Liver (tissue), 9 donors: ENCODE measurements around the gene MYOZ1. TPM values are rescaled to one million over a fixed set of nuclear protein-coding genes. Genes with fewer than 3 reads are reported as not detected.

ENCODE experiments used
- DNase-seq: peaks from one replicate; pipeline ENCODE4 v3.0.0-alpha.2; 2017; ENCODE audit warnings: low spot score
- H3K27ac ChIP-seq, 2 donors: one replicate each; pipeline ENCODE4 v1.7.0; 2013; ENCODE audit warnings: inconsistent platforms in 2 of 2, low read length in 2 of 2, control low read depth in 1 of 2, low read depth in 1 of 2, mild to moderate bottlenecking in 1 of 2
- H3K27me3 ChIP-seq, 4 donors: one replicate each; pipeline versions ENCODE4 v1.6.1 to v1.7.0; 2013; ENCODE audit warnings: low read length in 3 of 4, inconsistent platforms in 1 of 4, mild to moderate bottlenecking in 1 of 4, moderate library complexity in 1 of 4; ENCODE audit not compliant: control insufficient read depth in 4 of 4, insufficient read depth in 4 of 4
- H3K36me3 ChIP-seq, 4 donors: one replicate each; pipeline versions ENCODE4 v1.6.1 to v1.7.0; 2013; ENCODE audit warnings: low read length in 3 of 4, mild to moderate bottlenecking in 3 of 4, low read depth in 1 of 4, moderate library complexity in 1 of 4; ENCODE audit not compliant: control insufficient read depth in 4 of 4, insufficient read depth in 3 of 4
- H3K4me1 ChIP-seq, 4 donors: one replicate each; pipeline versions ENCODE4 v1.6.1 to v1.7.0; 2013; ENCODE audit warnings: low read length in 3 of 4, mild to moderate bottlenecking in 3 of 4, moderate library complexity in 1 of 4; ENCODE audit not compliant: control insufficient read depth in 4 of 4, insufficient read depth in 4 of 4
- H3K4me3 ChIP-seq, 3 donors: one replicate each; pipeline versions ENCODE4 v1.6.1 to v1.7.0; 2013; ENCODE audit warnings: low read length in 3 of 3, control low read depth in 1 of 3, low read depth in 1 of 3, mild to moderate bottlenecking in 1 of 3
- H3K9ac ChIP-seq, 2 donors: one replicate each; pipeline ENCODE4 v1.7.0; 2013; ENCODE audit warnings: low read length in 2 of 2, mild to moderate bottlenecking in 2 of 2, moderate library complexity in 2 of 2, control low read depth in 1 of 2, low read depth in 1 of 2
- H3K9me3 ChIP-seq, 4 donors: one replicate each; pipeline versions ENCODE4 v1.6.1 to v1.7.0; 2013; ENCODE audit warnings: low read length in 3 of 4; ENCODE audit not compliant: control insufficient read depth in 4 of 4
- ATF3 ChIP-seq: IDR thresholded peaks from 2 replicates; pipeline ENCODE4 v1.6.1; 2016; ENCODE audit warnings: antibody characterized with exemption
- EGR1 ChIP-seq, 2 donors: IDR thresholded peaks; 2 replicates each; pipeline ENCODE4 v1.6.1; 2016 to 2018; ENCODE audit warnings: antibody characterized with exemption in 2 of 2, low read depth in 2 of 2
- FOXA1 ChIP-seq: IDR thresholded peaks from 2 replicates; pipeline ENCODE4 v1.6.1; 2016; ENCODE audit warnings: antibody characterized with exemption
- FOXA2 ChIP-seq: IDR thresholded peaks from 2 replicates; pipeline ENCODE4 v1.6.1; 2016; ENCODE audit warnings: antibody characterized with exemption
- GABPA ChIP-seq, 2 donors: IDR thresholded peaks in 1 of 2; conservative IDR thresholded peaks in 1 of 2; 2 replicates each; pipeline ENCODE4 v1.6.1; 2016; ENCODE audit warnings: antibody characterized with exemption in 2 of 2, mild to moderate bottlenecking in 1 of 2, moderate library complexity in 1 of 2
- HNF4A ChIP-seq, 2 donors: conservative IDR thresholded peaks; 2 replicates each; pipeline ENCODE4 v1.6.1; 2016; ENCODE audit warnings: antibody characterized with exemption in 2 of 2, mild to moderate bottlenecking in 2 of 2
- HNF4G ChIP-seq: IDR thresholded peaks from 2 replicates; pipeline ENCODE4 v1.6.1; 2016; ENCODE audit warnings: antibody characterized with exemption
- JUND ChIP-seq, 2 donors: IDR thresholded peaks; 2 replicates each; pipeline ENCODE4 v1.6.1; 2016; ENCODE audit warnings: antibody characterized with exemption in 2 of 2
- NR2F2 ChIP-seq: IDR thresholded peaks from 2 replicates; pipeline ENCODE4 v1.6.1; 2016; ENCODE audit warnings: antibody characterized with exemption
- RAD21 ChIP-seq, 2 donors: IDR thresholded peaks; 2 replicates each; pipeline ENCODE4 v1.6.1; 2016; ENCODE audit warnings: antibody characterized with exemption in 2 of 2, mild to moderate bottlenecking in 2 of 2
- RXRA ChIP-seq, 2 donors: IDR thresholded peaks; 2 replicates each; pipeline ENCODE4 v1.6.1; 2017 to 2018; ENCODE audit warnings: antibody characterized with exemption in 2 of 2, mild to moderate bottlenecking in 1 of 2
- SP1 ChIP-seq: IDR thresholded peaks from 2 replicates; pipeline ENCODE4 v1.6.1; 2018; ENCODE audit warnings: antibody characterized with exemption, mild to moderate bottlenecking
- TAF1 ChIP-seq: conservative IDR thresholded peaks from 2 replicates; pipeline ENCODE4 v1.6.1; 2016; ENCODE audit warnings: antibody characterized with exemption, mild to moderate bottlenecking
- YY1 ChIP-seq: IDR thresholded peaks from 2 replicates; pipeline ENCODE4 v1.6.1; 2016; ENCODE audit warnings: antibody characterized with exemption, mild to moderate bottlenecking
- ZBTB33 ChIP-seq: IDR thresholded peaks from 2 replicates; pipeline ENCODE4 v1.6.1; 2016; ENCODE audit warnings: antibody characterized with exemption
- WGBS: extraction: QIAGEN DNeasy Blood & Tissue Kit; methylation state at CpG from one replicate; pipeline ENCODE4 v1.1.7; 2013; 5-methylcytosine and 5-hydroxymethylcytosine counted together
- polyA plus RNA-seq, 2 donors: library from polyadenylated mRNA; stranded (reverse) in 1 of 2; unstranded in 1 of 2; fragments of 200-250 nt in 1 of 2; fragments of >200 nt in 1 of 2; fragmentation: Nextera tagmentation in 1 of 2; extraction: Ambion mirVana in 1 of 2; gene quantifications; one replicate each; pipeline versions ENCODE4 v1.2.1 to v1.2.3, GENCODE V29; 2013 to 2015
- total RNA-seq, 2 donors: library from RNA; depleted of rRNA; stranded (reverse); fragments of >200 nt; gene quantifications; one replicate each; pipeline ENCODE4 v1.2.3, GENCODE V29; 2014
- TF ChIP-seq, protein P1 (sequence below): IDR thresholded peaks from 2 replicates; pipeline ENCODE4 v1.6.1; 2016; ENCODE audit warnings: antibody characterized with exemption
- TF ChIP-seq, protein P2 (sequence below): fragments of 150-350 bp; IDR thresholded peaks from 2 replicates; pipeline ENCODE4 v1.5.1; 2017; ENCODE audit warnings: improper control_type of control experiment, low read depth, low read length; ENCODE audit not compliant: missing input control
- TF ChIP-seq, protein P3 (sequence below): IDR thresholded peaks from 2 replicates; pipeline ENCODE4 v1.6.1; 2016; ENCODE audit warnings: antibody characterized with exemption, mild to moderate bottlenecking
- donor health status: healthy.
- donor health status: healthy.
- donor health status: healthy.
- donor health status: healthy.
- donor health status: healthy.

MYOZ1 gene
- total and polyA plus RNA-seq, 4 donors, result 0.14 to 0.23 (median 0.17) TPM; not detected in 1

- H3K27ac ChIP-seq, result no peak overlapping the region
- no peak overlapping the region for H3K4me3 ChIP-seq
- TF ChIP-seq ZBTB33 (no peak), YY1 (no peak), EGR1 (IDR thresholded peaks at IDR 0.05; ENCODE audit: low read depth in 2 of 2) (no peak), FOXA2 (no peak), GABPA (IDR thresholded peaks at IDR 0.05 in 1 of 2, conservative IDR thresholded peaks at IDR 0.05 in 1 of 2) (no peak), HNF4G (no peak), JUND (IDR thresholded peaks at IDR 0.05) (no peak), HNF4A (conservative IDR thresholded peaks at IDR 0.05) (no peak), RXRA (IDR thresholded peaks at IDR 0.05) (no peak), FOXA1 (no peak), ATF3 (no peak), TAF1 (no peak), SP1 (no peak), NR2F2 (no peak), RAD21 (IDR thresholded peaks at IDR 0.05) (no peak)
- TF ChIP-seq, protein P1, sequence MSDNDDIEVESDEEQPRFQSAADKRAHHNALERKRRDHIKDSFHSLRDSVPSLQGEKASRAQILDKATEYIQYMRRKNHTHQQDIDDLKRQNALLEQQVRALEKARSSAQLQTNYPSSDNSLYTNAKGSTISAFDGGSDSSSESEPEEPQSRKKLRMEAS, result no peak
- TF ChIP-seq, protein P2, sequence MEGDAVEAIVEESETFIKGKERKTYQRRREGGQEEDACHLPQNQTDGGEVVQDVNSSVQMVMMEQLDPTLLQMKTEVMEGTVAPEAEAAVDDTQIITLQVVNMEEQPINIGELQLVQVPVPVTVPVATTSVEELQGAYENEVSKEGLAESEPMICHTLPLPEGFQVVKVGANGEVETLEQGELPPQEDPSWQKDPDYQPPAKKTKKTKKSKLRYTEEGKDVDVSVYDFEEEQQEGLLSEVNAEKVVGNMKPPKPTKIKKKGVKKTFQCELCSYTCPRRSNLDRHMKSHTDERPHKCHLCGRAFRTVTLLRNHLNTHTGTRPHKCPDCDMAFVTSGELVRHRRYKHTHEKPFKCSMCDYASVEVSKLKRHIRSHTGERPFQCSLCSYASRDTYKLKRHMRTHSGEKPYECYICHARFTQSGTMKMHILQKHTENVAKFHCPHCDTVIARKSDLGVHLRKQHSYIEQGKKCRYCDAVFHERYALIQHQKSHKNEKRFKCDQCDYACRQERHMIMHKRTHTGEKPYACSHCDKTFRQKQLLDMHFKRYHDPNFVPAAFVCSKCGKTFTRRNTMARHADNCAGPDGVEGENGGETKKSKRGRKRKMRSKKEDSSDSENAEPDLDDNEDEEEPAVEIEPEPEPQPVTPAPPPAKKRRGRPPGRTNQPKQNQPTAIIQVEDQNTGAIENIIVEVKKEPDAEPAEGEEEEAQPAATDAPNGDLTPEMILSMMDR, result no peak
- TF ChIP-seq, protein P3, sequence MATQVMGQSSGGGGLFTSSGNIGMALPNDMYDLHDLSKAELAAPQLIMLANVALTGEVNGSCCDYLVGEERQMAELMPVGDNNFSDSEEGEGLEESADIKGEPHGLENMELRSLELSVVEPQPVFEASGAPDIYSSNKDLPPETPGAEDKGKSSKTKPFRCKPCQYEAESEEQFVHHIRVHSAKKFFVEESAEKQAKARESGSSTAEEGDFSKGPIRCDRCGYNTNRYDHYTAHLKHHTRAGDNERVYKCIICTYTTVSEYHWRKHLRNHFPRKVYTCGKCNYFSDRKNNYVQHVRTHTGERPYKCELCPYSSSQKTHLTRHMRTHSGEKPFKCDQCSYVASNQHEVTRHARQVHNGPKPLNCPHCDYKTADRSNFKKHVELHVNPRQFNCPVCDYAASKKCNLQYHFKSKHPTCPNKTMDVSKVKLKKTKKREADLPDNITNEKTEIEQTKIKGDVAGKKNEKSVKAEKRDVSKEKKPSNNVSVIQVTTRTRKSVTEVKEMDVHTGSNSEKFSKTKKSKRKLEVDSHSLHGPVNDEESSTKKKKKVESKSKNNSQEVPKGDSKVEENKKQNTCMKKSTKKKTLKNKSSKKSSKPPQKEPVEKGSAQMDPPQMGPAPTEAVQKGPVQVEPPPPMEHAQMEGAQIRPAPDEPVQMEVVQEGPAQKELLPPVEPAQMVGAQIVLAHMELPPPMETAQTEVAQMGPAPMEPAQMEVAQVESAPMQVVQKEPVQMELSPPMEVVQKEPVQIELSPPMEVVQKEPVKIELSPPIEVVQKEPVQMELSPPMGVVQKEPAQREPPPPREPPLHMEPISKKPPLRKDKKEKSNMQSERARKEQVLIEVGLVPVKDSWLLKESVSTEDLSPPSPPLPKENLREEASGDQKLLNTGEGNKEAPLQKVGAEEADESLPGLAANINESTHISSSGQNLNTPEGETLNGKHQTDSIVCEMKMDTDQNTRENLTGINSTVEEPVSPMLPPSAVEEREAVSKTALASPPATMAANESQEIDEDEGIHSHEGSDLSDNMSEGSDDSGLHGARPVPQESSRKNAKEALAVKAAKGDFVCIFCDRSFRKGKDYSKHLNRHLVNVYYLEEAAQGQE, result no peak
- no peak for DNase-seq
- H3K9me3 ChIP-seq, result no peaks in the 10 kb centered on the region
- no peaks in the 10 kb centered on the region for H3K36me3 ChIP-seq
- H3K27me3 ChIP-seq, result no peaks in the 10 kb centered on the region
- no peak overlapping the region for H3K9ac ChIP-seq
- 96% methylated on average over 3 of the region's 3 CpGs for WGBS
- no peaks in the 10 kb centered on the region for H3K4me1 ChIP-seq
These were observed 26.6 kb downstream of the MYOZ1 start for GRCh38 chr10:73614720-73615119.
